Stimulated activated CD4-positive, alpha-beta T cell treated with anti-CD3 and anti-CD28 coated beads, Interleukin-4, amount 100 ng/mL, for 48 hours (primary cell): ENCODE results near the gene ASPRV1.
A peak's percentile ranks its signal among the peaks of the same experiment; 100 is the strongest.
"Not testable (repeated sequence)": the region's sequence is repeated elsewhere in the genome, so short reads cannot be mapped to it uniquely, and the experiment has no call there.

Experiments used
- DNase-seq, 2 donors: peaks; one replicate each; pipeline ENCODE4 v3.0.0-alpha.2; 2020; ENCODE audit warnings: low read depth in 2 of 2

Gene ASPRV1

DNA sequence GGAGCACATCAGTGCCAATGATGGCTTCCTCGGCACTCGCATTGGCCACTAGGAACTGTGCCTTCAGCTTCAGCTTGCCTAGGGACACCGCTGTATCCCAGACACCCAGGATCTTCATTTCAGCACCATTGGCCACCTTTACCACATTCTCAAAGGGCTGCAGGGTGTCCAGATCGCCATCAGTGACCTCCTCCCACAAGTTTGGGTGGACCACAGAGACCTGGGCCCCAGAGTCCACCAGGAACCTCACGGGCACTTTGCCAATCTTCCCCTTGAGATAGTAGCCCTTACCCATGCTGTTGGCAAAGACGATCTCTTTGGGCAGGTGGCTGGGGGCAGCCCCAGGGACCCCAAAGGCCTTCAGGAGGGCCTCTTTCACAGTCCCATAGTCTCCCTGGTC is 610 bp downstream of the ASPRV1 start:
- no peak for DNase-seq

DNA sequence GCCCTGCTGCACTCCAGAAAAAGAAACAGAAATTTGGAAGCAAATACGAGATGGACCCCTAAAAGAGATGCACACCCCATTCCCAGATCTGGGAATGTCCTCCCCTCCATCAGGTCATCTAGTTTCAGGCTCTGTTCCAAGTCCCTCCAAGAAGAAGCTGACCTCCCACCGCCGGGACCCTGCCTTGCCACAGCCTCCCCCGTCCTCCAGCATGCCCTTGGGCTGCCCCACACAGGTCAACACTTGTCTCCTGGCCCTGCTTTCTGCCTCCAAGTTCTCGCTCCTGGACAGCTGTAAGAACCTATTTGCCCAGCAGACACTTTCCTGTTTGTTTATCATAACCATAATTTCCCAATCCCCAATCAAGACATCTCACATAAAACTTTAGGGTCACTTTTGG is 2.0 kb downstream of the ASPRV1 start:
- no peak for DNase-seq

DNA sequence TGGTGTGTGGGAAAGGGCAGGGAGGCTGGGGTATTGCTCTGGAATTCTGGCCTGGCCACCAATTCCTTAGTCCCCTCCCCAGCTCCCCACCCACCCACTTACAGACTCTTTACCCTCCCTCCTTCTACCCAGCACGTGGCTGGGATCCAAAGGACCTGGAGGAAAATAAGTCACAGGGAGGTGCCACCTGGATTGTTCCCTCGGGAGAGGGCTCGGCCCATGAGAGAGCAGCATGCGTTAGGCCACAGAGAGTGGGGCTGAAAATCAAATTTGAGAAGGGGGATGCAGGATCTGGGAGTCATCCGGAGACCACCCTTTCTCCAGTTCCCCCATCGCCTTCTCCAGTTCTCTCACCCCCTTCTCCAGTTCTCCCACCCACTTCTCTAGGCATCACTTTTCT is 3.0 kb downstream of the ASPRV1 start:
- no peak for DNase-seq

- no peak for DNase-seq
Measured at GRCh38 chr2:69957965-69958364, 3.5 kb downstream of the ASPRV1 start.

DNA sequence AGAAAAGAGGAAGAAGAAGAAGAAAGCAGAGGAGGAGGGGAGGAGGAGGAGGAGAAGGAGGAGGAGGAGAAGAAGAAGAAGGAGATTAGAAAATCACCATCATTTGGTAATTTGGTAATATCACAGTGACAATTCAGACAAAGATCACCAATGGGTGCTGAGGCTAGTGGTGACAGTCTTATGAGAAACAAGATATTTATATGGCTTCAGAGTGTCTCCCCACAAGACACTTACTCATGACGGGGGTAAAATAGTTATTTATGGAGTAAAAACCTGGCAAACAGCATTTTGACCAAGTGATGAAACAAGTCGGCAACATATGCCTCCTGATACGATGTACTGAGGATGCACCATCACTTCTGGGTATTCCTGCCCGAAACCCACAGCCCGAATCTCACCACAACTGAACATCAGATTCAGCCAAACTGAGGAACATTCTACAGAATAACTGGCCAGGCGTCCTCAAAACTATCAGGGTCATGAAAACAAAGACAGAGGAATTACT is 4.9 kb downstream of the ASPRV1 start:
- DNase-seq, result no peak

GRCh38 chr2:69955029-69955428 is 6.4 kb downstream of the ASPRV1 start:
- DNase-seq, result no peak

DNA sequence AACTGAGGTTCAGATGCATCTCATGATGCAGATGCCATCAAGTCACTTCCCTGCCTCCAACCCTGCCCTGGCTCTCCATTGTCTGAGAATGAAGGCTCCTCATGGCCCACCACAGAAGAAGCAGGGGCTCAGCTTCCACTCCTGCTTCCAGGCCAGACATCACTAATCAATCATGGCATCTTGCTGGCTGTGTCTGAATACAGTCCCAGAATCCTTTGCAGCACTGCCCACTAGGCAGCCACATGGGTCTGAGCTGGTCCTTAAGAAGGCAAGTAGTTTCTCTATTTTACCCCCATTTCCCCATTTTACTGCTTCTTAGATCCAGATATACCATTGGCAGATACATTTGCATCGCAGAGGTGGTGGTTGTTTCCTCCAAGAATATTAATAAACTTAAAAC is 7.3 kb downstream of the ASPRV1 start:
- DNase-seq, result no peak

DNA sequence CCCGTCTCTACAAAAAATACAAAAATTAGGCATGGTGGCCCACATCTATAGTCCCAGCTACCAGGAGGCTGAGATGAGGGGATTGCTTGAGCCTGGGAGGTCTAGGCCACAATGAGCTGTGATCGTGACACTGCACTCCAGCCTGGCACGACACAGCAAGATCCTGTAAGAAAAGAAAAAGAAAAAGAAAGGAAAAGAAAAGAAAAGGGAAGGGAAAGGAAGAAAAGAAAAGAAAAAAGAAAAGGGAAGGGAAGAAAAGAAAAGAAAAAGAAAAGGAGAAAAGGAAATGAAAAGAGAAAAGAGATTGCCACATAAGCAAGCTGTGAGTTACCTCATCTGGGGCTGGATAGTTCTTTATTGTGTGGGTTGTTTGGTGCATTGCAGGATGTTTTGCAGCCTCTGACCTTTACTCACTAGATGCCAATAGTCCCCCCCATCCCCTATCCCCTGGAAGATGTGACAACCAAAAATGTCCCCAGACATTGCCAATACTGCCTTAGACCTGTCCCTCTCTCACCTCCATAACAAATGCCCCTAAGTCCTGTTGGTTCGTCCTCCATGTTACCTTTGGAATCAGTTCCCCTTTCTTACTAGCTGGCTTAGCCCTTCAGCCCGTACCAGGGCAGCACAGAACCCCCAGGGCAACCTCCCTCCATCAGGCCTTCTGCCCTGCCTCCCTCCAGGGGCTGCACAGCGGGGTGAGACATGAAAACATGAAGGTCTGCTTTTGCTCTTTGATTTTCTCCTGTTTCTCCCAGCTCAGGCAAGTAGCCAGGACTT is 8.9 kb downstream of the ASPRV1 start:
- no peak for DNase-seq

DNA sequence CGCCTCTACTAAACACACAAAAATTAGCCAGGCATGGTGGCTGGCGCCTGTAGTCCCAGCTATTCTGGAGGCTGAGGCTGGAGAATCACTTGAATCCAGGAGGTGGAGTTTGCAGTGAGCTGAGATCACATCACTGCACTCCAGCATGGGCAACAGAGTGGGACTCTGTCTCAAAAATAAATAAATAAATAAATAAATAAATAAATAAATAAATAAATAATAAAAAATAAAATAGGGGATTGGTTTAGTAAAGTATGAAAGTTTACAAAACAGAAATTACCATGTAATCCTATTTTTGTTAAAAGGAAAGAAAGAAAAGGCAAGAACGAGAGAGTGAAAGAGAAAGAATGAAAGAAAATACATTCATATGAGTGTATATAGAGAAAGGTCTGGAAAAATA is 10.8 kb downstream of the ASPRV1 start:
- DNase-seq, result not testable (repeated sequence)

- DNase-seq, result no peak
Measured at GRCh38 chr2:69950241-69950640, 11.2 kb downstream of the ASPRV1 start.

- no peak for DNase-seq
Measured at GRCh38 chr2:69948963-69949645, 12.3 kb downstream of the ASPRV1 start.

- DNase-seq, result no peak
Measured at GRCh38 chr2:69948032-69948962, 13.1 kb downstream of the ASPRV1 start.

- no peak for DNase-seq
Measured at GRCh38 chr2:69947325-69947931, 14.0 kb downstream of the ASPRV1 start.

DNA sequence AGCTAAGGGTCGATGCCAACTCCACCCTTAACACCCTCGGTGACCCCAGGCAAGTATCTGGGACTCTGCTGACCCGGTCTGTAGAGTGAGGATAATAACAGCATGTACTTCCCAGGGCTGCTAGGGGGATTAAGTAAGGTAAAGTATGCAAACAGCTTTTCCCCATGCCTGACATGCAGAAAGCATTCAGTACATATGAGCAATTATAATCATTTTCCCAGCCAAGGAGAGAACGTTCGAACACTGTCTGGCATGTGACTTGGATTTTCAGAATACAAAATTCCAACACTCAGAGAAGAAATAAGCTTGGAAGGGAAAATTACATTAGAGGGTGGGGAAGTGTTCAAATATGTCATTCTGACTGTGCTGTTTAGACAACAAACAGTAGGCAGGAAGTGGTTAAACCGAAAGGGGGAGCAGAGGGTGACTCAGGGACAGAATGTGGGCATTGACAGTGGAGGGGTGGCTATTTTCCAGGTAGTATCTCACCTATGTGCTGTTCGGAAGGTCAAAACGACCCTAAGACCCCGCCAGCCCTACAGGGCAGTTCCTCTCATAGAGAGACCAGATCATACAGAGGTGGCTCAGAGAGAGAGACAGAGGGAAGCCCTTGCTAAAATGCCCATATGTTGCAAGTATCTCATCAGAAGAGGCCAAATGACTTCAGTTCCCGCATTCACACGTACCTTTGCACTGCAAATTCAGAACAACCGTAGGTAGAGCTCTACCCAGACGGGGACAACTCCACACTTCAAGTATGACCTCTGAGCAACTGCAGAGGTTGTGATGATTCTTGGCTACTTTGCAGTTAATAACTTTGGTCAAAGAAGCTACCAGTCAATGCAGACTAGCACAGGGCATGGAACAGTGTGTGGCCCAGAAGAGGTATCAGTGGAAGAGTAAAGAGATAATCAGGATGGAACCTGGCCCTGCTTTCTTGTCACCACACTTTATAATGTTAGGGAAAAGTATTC is 14.8 kb downstream of the ASPRV1 start:
- peak; percentile 14 to 23 for DNase-seq

DNA sequence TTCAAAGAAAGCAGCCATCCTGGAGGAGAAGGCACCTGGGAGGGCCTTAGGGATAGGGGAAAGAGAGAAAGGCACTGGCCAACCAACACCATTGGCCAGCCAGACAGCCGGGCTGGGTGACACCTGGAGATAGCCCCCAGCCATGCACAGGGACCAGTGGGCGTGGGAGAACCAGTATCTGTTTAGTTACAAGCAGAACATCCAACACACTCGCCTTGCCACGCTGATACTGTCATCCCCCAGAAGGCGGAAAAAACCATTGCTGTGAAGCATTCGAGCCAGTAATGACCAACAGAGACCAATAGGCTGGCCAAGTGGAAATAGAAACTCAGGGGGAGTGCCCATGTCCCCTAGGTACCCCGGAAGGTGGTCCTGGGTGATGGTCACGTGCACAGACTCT is 15.5 kb downstream of the ASPRV1 start:
- no peak for DNase-seq

- no peak for DNase-seq
Measured at GRCh38 chr2:69945441-69945840, 16.0 kb downstream of the ASPRV1 start.

GRCh38 chr2:69944756-69945155 is 16.7 kb downstream of the ASPRV1 start:
- no peak for DNase-seq

DNA sequence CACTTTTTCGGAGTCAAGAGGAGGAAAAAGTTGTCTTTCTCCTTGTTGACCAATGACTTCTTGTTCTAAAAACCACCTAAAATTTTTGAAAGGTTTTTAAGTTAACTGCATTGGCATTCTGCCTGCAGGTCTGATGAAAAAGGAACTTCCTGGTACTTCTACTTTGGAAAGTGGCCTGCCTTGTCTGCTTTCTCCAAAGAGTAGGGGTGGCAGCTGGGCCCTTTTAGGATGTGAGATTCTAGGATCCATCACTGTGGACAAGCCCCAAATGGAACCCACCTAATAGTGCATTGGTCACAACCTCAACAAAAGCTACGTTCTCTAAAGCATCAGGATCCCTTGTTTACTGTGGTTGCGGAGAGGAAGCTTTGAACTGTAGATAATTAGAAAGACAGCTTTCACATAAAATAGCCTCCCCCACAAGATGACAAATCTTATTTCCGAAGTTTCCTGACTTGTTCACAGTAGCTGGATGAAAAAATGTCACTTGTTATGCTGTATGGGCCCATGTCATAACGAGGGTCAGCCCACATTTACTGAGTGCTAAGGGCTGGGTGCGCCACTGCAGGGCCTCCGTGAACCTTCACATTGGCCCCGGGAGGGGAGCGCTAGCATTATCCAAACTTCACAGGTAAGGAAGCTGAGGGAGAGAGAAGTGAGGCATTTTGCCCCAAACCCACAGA is 17.4 kb downstream of the ASPRV1 start:
- no peak for DNase-seq

DNA sequence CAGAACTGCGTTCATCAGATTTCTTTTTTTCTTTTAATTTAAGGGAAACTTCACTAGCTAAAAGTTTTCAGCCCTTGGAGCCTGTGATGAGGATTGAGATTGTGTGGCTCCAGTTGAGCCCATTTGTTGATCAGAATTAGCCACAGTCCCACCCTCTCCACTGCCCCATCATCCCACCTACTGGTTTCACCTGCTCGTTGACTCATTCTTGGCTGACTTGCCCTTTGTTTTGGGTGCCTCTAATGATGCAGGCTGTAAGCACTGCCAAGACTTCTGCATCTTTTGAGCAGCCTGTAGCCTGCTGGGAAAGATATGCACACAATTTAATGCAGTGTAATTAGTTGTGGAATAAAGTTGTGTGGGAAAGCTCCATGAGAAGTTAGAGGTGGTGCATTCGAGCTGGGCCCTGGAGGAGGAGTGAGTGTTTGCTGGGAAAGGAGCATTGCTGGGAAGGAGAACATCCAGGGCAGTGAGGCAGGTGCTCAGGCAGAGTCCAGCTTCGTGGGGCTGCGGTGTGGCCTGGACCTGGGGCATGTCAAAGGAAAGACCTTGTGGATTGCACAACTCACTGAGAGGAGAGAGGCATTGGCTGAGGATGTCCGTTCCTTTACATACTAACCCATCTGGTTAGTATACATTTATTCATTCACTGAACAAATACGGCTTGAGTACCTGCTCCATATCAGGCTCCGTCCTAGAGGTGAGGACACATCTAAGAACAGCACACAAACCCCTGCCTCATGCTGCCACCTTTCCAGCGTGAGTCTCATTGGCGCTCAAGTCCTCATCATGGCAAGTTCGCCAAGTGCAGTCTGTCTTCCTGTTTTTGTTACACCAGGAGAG is 18.2 kb downstream of the ASPRV1 start:
- no peak for DNase-seq
